Fibroblast of skin of right quadriceps (primary cell): ENCODE results near the gene TTC39C.
A peak's percentile ranks its signal among the peaks of the same experiment; 100 is the strongest.
"Not testable (repeated sequence)": the region's sequence is repeated elsewhere in the genome, so short reads cannot be mapped to it uniquely, and the experiment has no call there.

Experiments used
- DNase-seq: peaks from one replicate; pipeline ENCODE4 v3.0.0-alpha.2; 2013

TTC39C gene

DNA sequence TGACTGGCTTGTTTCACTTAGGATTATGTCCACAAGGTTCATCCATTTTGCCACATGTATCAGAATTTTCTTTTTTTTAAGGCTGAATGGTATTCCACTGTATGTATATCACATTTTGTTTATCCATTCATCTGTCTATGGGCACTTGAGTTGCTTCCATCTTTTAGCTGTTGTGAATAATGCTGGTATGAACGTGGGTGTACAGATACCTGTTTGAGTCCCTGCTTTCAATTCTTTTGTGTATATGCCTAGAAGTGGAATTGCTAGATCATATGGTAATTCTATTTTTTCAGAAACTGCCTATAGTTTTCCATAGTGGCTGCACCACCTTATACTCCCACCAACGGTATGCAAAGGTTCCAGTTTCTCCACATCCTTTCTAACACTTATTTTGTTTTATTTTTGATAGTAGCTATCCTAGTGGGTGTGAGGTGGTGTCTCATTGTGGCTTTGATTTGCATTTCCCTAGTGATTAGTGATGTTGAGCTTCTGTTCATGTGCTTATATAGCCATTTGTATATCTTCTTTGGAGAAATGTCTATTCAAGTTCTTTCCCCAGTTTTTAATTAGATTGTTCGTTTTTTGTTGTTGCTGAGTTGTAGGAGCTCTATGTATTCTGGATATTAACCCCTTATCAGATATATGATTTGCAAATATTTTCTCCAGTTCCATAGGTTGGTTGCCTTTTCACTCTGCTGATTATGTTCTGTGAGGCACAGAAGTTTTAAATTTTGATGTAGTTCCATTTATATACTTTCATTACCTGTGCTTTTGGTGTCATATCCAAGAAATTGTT, 40.7 kb downstream of the TTC39C start:
- no peak for DNase-seq

DNA sequence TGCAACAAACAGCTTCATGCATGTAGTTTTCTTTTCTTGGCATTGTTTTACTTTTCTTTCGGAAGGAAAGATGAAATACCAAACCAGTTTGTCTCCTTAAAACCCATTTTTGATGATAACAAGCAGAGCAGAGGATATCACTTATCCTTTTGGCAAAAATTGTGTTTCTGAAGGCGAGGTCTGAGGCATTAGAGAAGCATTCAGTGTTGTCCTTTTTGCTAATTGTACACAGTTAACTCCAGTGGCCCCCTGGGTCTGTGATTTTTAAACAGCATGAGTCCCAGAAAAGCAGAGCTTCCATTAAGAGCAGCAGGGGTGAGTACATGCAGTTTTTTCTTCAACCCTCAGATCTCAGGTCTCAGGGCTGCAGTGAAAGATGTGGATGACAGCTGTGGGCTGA, 41.3 kb downstream of the TTC39C start:
- DNase-seq, result peak; percentile 9

DNA sequence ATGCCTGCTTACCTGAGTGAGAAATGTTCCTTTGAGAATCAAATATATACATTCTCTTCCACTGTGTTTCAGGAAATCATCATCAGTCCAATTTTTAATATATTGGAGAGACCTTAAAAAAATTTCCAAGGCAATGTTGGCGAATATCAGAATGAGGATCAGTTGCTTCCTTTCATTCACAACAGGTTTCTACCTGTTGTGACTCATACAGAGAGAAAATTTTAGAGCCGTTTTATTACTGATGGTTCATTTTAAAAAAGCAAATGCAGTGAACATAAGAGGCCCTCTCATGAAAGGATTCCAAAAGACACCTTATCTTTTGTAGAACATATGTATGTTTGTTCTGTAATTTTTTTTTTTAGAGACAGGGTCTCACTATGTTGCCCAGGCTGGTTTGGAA, 42.0 kb downstream of the TTC39C start:
- no peak for DNase-seq

DNA sequence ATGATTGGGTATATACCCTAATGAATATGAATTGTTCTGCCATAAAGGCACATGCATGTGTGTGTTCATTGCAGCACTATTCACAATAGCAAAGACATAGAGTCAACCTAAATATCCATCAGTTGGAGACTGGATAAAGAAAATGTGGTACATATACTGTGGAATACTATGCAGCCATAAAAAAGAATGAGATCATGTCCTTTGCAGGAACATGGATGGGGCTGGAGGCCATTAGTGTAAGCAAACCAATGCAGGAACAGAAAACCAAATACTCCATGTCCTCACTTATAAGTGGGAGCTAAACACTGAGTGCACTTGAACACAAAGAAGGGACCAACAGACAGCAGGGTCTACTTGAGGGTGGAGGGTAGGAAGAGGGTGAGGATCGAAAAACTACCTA, 43.2 kb downstream of the TTC39C start:
- no peak for DNase-seq

DNA sequence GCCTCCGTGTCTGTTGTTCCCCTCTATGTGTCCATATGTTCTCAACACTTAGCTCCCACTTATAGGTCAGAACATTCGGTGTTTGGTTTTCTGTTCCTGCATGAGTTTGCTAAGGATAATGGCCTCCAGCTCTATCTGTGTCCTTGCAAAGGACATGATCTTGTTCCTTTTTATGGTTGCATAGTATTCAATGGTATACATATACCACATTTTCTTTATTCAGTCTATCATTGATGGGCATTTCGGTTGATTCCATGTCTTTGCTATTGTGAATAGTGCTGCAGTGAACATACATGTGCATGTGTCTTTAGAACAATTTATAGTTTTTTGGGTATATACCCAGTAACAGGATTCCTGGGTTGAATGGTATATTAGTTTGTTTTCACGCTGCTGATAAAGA, 44.8 kb downstream of the TTC39C start:
- not testable (repeated sequence) for DNase-seq

DNA sequence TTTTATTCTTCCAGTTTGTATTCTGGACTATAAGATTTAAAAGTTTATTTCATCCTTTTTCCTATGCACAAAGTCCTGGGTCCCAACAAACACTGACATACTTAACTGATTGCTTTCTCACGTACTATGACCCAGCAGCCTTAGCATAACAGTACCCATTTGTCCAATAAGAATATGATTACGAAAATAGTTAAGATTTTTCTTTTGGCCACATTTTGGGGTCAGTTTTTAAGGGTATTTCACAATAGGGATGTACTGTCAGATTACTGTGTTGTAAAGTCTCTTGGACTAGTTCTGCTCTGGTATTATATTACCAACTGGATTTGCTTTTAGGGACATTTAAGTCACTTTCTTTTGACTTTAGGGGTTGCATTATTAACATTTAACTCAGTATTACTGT, 46.1 kb downstream of the TTC39C start:
- no peak for DNase-seq

DNA sequence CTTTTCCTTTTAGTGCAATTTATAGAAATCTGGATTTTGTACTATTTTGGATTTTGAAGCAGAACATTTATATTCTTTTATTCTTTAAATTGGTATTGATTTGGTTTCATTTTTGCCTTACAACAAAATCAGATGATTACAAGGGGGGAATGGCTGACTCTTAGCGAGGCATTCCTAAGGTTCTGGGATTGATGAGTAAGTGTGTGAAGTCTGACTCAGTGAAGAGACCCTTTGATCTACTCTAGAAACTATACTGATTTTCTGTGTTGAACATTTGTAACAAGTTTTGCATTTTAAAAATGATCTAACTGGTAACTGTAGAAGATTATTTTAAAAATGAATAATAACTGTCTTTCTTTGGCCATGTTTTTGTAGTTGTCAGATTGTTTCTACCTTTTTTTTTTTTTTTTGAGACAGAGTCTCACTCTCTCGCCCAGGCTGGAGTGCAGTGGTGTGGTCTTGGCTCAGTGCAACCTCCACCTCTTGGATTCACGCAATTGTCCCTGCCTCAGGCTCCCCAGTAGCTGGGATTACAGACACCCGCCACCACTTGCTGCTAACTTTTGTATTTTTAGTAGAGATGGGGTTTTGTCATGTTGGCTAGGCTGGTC, 48.7 kb downstream of the TTC39C start:
- DNase-seq, result peak; percentile 69

DNA sequence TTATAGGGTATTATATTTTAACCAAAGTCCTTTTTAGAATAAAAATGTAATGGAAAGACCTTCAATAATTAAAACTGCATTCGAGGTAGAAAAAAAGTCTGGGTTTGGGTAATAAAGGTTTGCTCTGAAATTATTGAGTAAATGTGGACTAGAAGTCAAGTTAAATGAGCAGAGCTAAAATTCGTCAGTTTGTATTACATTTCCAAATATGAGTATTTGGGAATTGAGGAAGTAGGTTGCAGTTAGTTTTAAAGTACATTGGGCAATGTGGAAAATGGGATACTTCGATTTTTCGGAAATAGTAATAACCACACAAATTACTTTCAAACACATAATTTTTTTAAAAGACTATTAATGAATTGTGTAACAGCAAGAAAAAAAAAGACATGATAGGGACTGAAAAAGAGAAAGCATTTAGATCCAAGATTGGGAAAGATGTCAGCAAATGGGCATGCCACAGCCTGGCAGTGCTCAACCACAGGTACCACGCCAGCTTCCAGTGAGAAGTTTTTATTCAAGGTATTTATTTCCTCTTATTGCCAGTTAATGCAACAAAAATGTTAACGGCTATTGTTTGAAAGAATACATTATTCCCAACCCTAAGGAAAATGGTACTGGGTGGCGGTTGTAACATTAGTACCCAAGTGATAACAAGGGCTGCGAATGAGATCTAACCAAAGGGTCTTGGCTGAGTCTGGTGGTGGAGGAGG, 50.0 kb downstream of the TTC39C start:
- no peak for DNase-seq

DNA sequence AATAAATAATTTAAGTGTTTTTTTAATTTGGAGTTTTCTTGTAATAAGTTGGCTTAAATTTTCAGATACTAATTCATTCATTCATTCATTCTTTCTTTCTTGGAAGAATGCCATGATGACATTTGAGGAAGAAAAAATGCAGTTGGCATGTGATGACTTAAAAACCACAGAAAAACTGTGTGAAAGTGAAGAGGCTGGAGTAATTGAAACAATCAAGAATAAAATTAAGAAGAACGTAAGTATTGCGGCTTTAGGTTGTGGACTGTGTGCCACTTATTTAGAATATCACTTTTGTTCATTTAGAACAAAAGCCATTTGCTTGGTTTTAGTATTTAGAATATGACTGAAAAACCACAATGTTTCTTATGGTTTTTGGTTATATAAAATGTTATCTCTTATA, 51.4 kb downstream of the TTC39C start:
- no peak for DNase-seq

DNA sequence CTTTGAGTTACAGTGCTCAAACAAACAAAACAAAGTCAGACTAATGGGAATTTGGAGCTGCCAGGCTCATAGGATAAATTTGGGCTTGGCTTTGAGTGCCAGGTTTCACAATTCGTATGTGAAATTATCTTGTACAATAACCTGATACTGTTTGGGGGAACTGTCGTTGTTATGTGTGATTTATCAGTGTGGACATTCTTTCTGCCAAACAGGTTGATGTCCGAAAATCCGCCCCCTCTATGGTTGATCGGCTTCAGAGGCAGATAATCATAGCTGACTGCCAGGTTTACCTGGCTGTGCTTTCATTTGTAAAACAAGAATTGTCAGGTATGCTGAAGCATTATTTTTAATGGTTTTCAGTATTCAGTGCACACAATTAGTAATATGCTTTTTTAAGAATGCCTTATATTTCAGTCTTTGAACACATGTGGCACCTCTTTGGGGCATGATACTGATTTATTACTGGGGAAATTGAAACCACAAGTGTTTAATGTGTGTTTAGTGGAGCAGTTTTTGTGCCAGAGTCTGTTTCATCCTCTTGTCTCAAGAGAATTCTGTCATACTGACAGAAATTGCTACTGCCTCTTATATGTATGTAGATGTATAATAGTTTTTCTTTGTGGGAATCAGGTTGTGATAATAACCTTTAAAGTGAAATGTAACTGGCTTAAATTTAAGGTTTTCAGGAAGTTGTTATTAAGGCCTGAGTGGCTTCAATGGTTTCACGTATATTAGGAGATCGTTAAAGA, 54.6 kb downstream of the TTC39C start:
- peak; percentile 15 for DNase-seq

DNA sequence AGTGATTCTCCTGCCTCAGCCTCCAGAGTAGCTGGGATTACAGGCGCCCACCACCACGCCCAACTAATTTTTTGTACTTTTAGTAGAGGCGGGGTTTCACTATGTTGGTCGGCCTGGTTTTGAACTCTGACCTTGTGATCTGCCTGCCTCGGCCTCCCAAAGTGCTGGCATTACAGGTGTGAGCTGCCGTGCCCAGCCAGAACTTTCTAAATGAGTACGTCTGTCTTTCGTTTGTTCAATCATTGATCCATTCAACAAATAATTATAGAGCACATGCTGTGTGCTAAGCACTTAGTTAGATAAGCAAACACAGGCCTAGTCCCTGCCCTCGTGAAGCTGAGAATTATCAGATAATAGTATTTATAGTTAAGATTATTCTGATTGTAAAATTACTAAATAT, 56.5 kb downstream of the TTC39C start:
- DNase-seq, result no peak

DNA sequence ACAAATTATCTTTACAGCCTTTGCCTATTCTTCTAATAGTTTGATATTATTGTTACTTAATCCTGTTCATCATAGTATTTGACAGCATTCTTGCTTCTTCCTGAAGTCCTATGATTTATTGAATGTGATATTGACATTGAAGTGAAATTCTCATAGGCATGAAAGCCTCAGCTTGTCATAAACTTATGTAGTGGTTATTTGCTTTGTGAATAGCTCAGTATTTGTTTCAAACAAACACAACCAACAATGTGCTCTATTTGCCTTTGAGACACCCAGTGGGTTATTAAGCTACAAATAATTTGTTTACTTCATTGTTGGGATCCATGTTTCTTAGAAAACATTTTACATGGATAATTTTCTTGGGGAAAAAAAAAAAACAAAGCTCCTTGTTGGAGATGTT, 57.2 kb downstream of the TTC39C start:
- DNase-seq, result no peak

DNA sequence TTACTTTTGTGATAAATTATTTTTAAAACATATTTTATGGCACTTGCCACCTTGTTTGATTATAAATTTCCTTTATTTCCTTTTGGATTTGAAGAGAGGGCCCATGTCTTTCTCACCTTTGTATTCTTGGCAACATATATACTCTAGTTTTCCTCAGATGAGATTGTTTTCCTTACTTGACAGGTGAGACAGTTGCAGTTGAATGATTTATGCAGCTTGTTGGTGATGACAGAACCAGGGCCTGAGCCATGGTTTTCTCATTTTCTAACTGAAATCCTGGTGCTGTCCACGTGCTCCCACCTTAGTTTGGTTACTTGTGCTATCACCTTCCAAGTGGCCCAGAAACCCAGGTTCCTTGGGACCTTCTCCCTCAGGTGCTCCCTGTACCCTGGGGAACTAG, 58.2 kb downstream of the TTC39C start:
- no peak for DNase-seq

DNA sequence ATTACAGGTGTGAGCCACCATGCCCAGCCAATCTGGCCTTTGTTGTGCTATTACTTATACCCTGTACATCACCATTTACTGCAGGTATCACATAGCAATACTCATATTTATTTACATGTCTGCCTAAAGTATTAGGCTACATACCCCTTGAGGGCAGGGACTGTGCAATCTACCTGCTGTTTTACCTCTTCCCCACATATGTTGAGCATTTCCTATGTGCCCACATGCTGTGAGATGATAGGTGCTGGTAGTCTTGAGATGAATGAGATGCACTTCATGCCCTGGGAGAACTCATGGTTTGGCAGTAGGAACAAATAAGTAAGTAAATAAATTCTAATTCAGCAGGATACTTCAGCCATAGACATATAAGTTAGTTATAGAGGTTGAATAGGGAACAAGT, 59.2 kb downstream of the TTC39C start:
- no peak for DNase-seq

DNA sequence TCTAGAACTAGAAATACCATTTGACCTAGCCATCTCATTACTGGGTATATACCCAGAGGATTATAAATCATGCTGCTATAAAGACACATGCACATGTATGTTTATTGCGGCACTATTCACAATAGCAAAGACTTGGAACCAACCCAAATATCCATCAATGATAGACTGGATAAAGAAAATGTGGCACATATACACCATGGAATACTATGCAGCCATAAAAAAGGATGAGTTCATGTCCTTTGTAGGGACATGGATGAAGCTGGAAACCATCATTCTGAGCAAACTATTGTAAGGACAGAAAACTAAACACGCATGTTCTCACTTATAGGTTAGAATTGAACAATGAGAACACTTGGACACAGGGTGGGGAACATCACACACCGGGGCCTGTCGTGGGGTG, 60.2 kb downstream of the TTC39C start:
- not testable (repeated sequence) for DNase-seq

DNA sequence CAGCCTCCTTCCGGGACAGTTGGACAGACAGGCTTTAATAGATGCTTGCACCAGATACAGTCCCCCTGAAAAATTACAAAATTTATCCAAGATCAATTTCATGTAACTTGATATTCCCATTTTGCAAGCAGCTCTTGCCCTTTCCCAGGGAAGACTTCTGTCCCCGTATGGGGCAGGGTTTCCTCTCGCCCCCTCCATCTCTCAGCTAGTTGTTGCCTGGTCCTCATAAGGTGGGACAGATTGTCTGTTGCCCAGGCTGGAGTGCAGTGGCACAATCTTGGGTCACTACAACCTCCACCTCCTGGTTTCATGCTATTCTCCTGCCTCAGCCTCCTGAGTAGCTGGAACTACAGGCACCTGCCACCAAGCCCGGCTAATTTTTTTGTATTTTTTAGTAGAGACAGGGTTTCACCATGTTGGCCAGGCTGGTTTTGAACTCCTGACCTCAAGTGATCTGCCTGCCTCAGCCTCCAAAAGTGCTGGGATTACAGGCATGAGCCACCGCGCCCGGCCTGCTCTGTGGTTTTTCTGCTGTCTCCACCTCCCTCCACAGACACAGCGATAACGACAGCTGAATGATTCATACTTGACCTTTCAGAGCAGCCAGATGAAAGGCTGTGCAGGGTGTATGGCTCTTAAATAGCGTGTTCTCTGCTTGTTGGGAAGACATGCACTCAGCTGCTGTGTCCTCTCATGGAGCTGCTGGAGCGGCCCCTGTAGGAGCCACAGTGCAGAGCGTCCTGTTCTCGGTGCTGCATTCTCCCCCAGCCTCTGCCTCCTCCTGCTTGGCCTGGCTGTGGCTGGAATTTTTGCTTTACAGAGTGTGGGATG, 61.4 kb downstream of the TTC39C start:
- DNase-seq, result peak; percentile 94

DNA sequence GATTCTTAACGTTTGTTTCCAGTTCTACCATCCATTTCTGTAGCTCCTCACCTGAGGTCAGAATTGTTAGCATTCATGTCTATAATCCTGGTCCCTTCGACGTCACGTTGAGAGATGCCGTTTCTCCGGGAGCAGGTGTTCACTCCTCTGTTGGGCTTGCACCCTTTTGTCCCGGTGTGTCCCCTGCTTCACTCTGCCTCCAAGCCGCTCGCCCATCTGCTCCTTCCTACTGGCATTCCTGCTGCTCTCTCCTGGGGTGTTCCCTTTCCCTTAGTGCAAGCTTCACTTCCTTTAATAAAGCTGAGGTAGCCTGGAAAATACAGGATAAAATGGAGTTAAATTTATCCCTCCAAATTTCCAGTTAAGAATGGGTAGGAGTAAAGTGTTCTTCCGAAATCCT, 62.4 kb downstream of the TTC39C start:
- no peak for DNase-seq

DNA sequence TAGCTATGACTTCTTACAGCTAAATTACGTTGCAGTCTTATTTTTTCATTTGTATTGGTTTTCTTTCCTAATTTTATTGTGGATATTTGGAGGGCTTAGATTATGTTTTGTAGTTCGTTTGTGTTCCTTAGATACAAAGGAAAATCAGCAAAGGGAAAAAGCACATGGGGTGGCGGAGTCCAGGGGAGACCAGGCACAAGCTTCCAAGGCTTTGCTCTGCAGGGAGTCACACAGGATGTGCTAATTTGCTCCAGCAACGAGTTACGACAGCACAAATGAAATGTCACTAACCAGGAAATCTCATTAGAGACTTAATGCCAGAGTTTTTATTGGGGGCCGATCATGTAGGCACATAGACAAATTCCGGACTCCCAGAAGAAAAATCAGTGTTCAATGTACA, 63.8 kb downstream of the TTC39C start:
- no peak for DNase-seq

DNA sequence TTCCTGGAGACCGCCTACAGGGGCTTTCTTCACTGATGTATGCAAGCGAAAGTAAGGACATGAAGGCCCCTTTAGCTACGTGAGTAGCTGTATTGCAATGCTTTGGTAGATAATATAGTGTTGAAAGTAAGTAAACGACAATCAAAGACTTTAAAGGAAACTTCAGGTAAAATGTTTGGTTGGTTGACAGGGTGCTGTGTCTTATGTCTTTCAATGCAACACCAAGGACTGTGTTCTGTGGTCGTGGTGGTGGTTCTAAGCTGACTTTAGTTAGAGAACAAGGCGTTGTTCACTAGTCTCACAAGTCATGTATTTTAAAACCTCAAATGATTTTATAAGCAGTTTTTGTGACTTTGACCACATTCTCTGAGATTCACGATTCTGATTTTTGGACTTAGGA, 66.3 kb downstream of the TTC39C start:
- no peak for DNase-seq

DNA sequence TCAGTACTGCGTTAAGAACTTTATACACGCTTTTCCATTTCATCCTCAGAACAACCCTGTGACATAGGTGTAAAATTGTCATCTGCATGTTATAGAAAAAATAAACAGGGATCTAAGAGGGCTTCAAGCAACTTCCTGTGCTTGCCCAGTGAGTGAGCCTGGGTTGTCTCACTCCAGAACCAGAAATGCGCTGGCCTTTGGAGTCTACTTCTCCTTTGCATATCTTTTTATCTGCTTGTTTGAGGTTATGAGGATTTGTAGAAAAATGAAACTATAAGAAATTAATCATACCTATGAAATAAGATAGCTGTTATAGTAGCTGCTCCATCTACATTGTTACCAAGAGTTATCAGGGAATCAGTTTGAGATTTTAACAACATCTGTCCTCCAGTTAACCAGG, 69.0 kb downstream of the TTC39C start:
- no peak for DNase-seq

DNA sequence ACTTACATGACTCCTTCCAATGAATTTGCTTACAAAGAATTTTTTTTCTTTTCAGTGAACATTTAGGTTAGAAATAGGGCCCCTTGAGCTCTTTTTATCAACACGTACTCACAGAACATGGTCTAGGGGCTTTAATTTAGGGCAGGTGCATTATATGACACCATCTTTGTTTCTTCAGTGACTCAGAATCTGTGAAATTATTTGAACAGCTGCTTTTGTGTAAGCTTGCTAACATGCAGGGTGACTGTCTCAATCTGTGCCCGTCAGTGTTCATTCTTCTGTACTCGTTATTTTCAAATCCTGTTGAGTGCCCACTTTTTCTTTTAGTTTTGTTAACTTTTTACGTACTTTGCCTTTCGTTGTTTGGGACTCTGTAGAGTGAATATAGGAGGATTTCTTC, 71.5 kb downstream of the TTC39C start:
- no peak for DNase-seq

DNA sequence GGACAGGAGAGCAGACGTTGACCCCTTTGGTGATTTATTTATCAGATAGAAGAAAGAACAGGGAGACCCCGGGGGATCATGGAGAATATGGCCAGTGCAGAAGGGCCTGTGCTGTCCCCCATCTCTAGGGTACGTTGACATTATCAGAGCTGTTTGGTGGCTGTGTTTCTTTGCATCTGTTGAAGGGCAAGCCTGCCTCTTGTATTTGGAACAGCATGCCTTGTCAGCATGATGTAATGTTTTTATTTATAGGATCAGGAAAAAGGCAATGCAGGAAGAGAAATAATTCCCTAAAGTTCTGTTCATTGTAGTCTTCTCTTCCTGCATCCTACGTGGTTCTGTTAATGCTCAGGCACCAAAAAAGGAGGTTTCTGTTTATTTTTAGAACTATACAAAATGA, 74.5 kb downstream of the TTC39C start:
- no peak for DNase-seq
